A549 (cell line): ENCODE data around the gene CTNND2.

Experiments used
- HEYL ChIP-seq: fragments of 250-450 bp; sonication (Bioruptor Pico); IDR thresholded peaks from 2 replicates; pipeline ENCODE4 v1.8.0; 2021; ENCODE audit warnings: mild to moderate bottlenecking, moderate library complexity
- TF ChIP-seq, protein P1 (sequence below): fragments of >200 bp; sonication (Bioruptor Twin); formaldehyde crosslinking; IDR thresholded peaks from 3 replicates; pipeline ENCODE4 v1.5.1; 2016

DNA sequence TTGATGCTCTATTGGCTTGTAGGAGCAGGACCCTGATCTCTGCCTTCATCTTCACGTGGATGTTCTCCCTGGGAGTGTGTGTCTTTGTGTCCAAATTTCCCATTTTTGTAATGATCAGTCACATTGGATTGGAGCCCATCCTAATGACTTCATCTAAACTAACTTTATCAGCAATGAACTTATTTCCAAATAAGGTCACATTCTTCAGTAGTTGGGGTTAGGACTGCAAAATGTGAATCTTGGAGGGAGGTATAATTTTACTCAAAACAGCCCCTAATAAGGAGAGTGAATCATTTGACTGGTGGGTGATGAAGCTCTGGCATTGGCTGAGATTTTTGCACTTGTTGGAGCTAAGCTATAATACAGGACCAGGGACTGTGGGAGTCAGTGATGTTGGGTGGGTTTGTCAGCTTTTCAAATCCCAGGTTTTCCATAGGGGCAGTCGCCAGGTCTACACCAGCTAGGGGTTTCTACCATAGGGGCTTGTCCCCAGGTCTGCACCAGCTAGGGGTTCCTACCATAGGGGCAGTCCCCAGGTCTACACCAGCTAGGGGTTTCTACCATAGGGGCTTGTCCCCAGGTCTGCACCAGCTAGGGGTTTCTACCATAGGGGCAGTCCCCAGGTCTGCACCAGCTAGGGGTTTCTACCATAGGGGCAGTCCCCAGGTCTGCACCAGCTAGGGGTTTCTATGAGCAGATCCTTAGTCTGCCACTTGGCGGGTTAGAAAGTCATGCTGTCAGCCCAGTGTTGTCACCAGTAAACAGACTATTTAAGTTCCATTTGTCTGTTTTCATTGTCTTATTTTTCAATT, 760.6 kb downstream of the CTNND2 start:
- TF ChIP-seq, protein P1, sequence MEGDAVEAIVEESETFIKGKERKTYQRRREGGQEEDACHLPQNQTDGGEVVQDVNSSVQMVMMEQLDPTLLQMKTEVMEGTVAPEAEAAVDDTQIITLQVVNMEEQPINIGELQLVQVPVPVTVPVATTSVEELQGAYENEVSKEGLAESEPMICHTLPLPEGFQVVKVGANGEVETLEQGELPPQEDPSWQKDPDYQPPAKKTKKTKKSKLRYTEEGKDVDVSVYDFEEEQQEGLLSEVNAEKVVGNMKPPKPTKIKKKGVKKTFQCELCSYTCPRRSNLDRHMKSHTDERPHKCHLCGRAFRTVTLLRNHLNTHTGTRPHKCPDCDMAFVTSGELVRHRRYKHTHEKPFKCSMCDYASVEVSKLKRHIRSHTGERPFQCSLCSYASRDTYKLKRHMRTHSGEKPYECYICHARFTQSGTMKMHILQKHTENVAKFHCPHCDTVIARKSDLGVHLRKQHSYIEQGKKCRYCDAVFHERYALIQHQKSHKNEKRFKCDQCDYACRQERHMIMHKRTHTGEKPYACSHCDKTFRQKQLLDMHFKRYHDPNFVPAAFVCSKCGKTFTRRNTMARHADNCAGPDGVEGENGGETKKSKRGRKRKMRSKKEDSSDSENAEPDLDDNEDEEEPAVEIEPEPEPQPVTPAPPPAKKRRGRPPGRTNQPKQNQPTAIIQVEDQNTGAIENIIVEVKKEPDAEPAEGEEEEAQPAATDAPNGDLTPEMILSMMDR, result no peak
- no peak for TF ChIP-seq HEYL (CRISPR knock-in tag)
